ENCODE results near the gene OSBPL6. TPM values are rescaled to one million over a fixed set of nuclear protein-coding genes. Genes with fewer than 3 reads are reported as not detected.

The OSBPL6 gene
- total and polyA plus RNA-seq, 2 of the 13 experiments (the other 11 are each of a cell fraction or from before 2014, with no cell fraction given): 0.03 to 0.11 TPM

GRCh38 chr2:178414266-178415247 is 220.2 kb downstream of the OSBPL6 start (continued):
- TF ChIP-seq PRMT3 (CRISPR knock-in tag; IDR thresholded peaks at IDR 0.05; ENCODE audit: borderline replicate concordance, low read depth): no peak
- TF ChIP-seq MED1 (CRISPR knock-in tag; IDR thresholded peaks at IDR 0.05): peak; percentile 40; the same call in 1 of the 2 replicates
- TF ChIP-seq CHCHD3 (CRISPR knock-in tag; IDR thresholded peaks at IDR 0.05): no peak
- TF ChIP-seq ZNF414 (CRISPR knock-in tag; IDR thresholded peaks at IDR 0.05): 0 out of 2 replicates have a peak, but pooled peaks have one; percentile 48
- no peak for TF ChIP-seq TEAD2 (CRISPR knock-in tag; IDR thresholded peaks at IDR 0.05)
- TF ChIP-seq ZMAT5 (CRISPR knock-in tag; IDR thresholded peaks at IDR 0.05; ENCODE audit: borderline replicate concordance, low read depth): no peak
- no peak for TF ChIP-seq SMAD9 (CRISPR knock-in tag; IDR thresholded peaks at IDR 0.05)
- no peak for TF ChIP-seq CHD4 (IDR thresholded peaks at IDR 0.05; ENCODE audit: borderline replicate concordance, low read length)
- TF ChIP-seq ZNF549 (CRISPR knock-in tag; IDR thresholded peaks at IDR 0.05): no peak
- TF ChIP-seq BRF2 (CRISPR knock-in tag; IDR thresholded peaks at IDR 0.05): no peak
- no peak for TF ChIP-seq KDM6A (CRISPR knock-in tag; IDR thresholded peaks at IDR 0.05; ENCODE audit: low read depth)
- TF ChIP-seq ZNF18 (CRISPR knock-in tag; IDR thresholded peaks at IDR 0.05; ENCODE audit: insufficient replicate concordance): no peak
- TF ChIP-seq CREB1 (IDR thresholded peaks at IDR 0.05): no peak
- peak; percentile 58; the same call in 1 of the 2 replicates for TF ChIP-seq CREB1 (CRISPR knock-in tag; IDR thresholded peaks at IDR 0.05)
- no peak for TF ChIP-seq ZSCAN29 (CRISPR knock-in tag; conservative IDR thresholded peaks at IDR 0.05)
- no peak for TF ChIP-seq CSRNP1 (CRISPR knock-in tag; IDR thresholded peaks at IDR 0.05)
- TF ChIP-seq SKI (IDR thresholded peaks at IDR 0.05; ENCODE audit: partially characterized antibody): no peak
- TF ChIP-seq ZNF644 (CRISPR knock-in tag; IDR thresholded peaks at IDR 0.05; ENCODE audit: low read depth): peak; percentile 60
- TF ChIP-seq ZNF275 (CRISPR knock-in tag; IDR thresholded peaks at IDR 0.05; ENCODE audit: borderline replicate concordance): no peak
- peak; percentile 68 for TF ChIP-seq E2F1 (CRISPR knock-in tag; IDR thresholded peaks at IDR 0.05)
- TF ChIP-seq GTF3A (CRISPR knock-in tag; conservative IDR thresholded peaks at IDR 0.05): 0 out of 2 replicates have a peak, but pooled peaks have one; percentile 8
